Measurements from ENCODE around the gene REEP6.

REEP6 gene

DNA sequence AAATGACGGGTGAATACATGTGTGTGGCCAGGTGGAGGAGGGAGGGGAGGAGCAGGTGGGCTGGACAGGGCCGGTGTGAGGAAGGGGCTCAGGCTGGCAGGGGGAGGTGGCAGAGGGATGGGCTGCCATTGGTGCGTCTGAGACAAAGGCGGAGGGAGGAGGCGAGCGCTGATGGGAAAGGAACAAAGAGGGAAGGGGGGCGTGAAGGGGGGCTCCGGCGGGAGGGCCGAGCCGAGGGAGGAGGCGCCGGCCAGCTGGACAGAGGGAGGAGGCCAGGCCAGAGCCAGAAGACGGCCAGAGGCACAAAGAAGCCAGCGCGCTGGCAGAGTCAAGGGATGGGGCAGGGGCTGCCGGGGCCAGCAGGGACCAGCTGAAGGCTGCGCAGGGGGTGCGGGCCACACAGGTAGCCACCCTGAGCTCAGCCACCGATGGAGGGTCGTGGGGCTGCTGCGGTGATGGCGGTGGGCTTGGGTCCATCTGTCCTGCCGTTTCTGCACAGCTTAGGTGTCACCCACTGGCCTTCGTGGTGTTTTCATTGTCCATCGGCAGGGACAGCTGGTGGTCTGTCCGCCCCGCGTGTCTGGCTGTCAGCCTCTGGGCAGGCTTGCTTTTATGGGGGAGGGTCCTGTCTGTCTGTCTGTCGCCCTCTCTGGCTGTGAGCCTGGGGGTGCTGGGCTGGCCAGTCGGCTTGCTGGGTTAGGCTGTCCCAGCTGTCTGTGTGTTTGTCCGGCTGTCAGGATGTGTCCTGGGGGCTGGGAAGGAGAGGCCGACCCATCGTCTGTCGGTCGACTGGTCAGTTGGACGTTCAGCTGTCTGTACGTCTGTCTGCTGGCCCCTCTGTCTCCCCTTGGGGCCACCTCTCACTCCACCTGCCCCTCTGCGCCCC lies 38.8 kb upstream of the REEP6 start:
- peaks cover 5% of the 10 kb centered on the region; the same call in 1 of the 2 replicates for H3K36me3 ChIP-seq
- H3K27ac ChIP-seq = peak overlapping the region; percentile 3; the same call in 1 of the 2 replicates
- no peak for DNase-seq
- peak overlapping the region; percentile 9 for H3K4me3 ChIP-seq (ENCODE audit: low read depth, low read length)
- no peaks in the 10 kb centered on the region for H3K9me3 ChIP-seq (ENCODE audit: severe bottlenecking)
- TF ChIP-seq, protein P1, sequence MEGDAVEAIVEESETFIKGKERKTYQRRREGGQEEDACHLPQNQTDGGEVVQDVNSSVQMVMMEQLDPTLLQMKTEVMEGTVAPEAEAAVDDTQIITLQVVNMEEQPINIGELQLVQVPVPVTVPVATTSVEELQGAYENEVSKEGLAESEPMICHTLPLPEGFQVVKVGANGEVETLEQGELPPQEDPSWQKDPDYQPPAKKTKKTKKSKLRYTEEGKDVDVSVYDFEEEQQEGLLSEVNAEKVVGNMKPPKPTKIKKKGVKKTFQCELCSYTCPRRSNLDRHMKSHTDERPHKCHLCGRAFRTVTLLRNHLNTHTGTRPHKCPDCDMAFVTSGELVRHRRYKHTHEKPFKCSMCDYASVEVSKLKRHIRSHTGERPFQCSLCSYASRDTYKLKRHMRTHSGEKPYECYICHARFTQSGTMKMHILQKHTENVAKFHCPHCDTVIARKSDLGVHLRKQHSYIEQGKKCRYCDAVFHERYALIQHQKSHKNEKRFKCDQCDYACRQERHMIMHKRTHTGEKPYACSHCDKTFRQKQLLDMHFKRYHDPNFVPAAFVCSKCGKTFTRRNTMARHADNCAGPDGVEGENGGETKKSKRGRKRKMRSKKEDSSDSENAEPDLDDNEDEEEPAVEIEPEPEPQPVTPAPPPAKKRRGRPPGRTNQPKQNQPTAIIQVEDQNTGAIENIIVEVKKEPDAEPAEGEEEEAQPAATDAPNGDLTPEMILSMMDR (IDR thresholded peaks at IDR 0.05; ENCODE audit: low read depth, low read length) = no peak
- peaks cover 35% of the 10 kb centered on the region for H3K27me3 ChIP-seq (ENCODE audit: insufficient read depth, low read depth, severe bottlenecking)

DNA sequence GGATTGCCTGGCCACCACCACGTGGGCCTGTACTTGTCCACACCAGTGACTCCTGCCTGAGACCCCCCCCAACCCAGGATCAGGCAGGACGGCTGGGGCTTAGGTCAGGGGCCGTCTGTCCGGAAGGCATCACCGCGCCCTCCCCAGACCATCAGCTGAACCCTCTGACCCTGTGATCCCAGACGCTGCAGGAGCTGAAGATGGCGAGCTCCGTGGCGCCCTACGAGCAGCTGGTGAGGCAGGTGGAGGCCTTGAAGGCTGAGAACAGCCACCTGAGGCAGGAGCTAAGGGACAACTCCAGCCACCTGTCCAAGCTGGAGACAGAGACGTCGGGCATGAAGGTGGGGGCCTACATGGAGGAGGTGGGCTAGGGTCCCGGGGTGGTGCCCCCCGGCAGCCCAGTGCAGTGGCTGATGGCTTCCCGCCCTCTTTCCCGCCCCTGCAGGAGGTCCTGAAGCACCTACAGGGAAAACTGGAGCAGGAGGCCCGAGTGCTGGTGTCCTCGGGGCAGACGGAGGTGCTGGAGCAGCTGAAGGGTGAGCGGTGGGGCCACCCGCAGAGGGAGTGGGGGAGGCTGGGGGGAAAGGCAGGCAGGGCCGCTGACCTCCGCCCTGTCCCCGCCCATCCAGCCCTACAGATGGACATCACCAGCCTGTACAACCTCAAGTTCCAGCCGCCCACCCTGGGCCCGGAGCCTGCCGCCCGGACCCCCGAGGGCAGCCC lies 38.0 kb upstream of the REEP6 start:
- Histone ChIP-seq H3K9me3 (ENCODE audit: severe bottlenecking) (no peaks in the 10 kb centered on the region), H3K27ac (peak overlapping the region; percentile 3), H3K36me3 (peaks cover 9% of the 10 kb centered on the region; the same call in 1 of the 2 replicates), H3K4me3 (ENCODE audit: low read depth, low read length) (peak overlapping the region; percentile 12; the same call in 1 of the 2 replicates), H3K27me3 (ENCODE audit: insufficient read depth, low read depth, severe bottlenecking) (peaks cover 34% of the 10 kb centered on the region)
- TF ChIP-seq, protein P1 (IDR thresholded peaks at IDR 0.05; ENCODE audit: low read depth, low read length) = no peak
- DNase-seq = no peak

DNA sequence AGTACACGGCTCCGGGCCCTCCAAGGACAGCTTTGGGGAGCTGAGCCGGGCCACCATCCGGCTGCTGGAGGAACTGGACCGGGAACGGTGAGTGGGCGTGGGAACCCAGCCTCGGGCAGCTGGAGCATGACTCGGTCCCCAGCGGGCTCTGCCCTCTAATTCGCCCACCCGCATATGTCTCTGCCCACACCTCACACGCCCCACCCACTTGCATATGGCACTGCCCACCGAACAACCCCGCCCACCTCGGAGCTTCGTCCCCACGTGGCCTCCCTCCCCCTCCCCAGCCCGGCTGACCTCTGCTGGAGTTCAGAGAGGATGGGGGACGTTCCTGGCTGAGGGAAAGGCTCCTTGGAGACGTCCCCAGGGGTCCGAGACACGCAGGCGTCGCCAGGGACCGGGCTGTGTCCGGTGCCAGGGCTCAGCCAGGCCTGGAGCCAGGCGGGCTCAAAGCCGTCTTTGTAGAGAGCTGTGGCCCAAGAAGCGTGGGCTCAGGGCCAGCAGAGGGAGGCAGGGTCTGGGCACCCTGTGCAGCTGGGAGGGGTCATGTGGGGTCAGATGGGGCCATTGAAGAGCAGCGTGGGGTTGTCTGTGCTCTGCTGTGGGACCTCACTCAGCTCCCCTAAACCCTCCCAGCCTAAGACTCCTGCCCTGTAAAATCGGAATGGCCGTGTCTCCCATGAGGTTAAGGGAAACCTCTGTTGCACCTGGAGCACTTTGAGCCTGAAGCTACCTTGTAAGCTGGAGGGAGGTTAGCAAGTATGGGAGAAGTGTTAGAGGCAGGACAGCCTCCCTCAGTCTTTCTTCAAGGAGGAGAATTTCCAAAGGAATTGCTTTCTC lies 37.2 kb upstream of the REEP6 start:
- Histone ChIP-seq H3K9me3 (ENCODE audit: severe bottlenecking) (no peaks in the 10 kb centered on the region), H3K27ac (peak overlapping the region; percentile 36), H3K27me3 (ENCODE audit: insufficient read depth, low read depth, severe bottlenecking) (peaks cover 34% of the 10 kb centered on the region), H3K4me3 (ENCODE audit: low read depth, low read length) (peak overlapping the region; percentile 12; the same call in 1 of the 2 replicates), H3K36me3 (peaks cover 9% of the 10 kb centered on the region; the same call in 1 of the 2 replicates)
- TF ChIP-seq, protein P1 (IDR thresholded peaks at IDR 0.05; ENCODE audit: low read depth, low read length) = no peak
- DNase-seq = peak; percentile 75

DNA sequence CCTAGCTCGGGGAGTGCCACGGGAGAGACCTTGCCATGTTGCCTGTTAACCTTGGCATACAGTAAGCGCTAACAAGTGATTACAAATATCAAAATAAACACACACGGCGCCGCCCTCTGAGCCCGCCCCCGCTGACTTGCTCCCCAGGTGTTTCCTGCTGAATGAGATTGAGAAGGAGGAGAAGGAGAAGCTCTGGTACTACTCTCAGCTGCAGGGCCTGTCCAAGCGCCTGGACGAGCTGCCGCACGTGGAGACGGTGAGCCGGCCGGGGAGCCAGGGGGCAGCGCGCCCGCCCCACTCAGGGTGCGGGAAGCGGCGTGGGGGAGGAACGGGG lies 36.0 kb upstream of the REEP6 start:
- Histone ChIP-seq H3K27me3 (ENCODE audit: insufficient read depth, low read depth, severe bottlenecking) (peaks cover 27% of the 10 kb centered on the region), H3K4me3 (ENCODE audit: low read depth, low read length) (no peak overlapping the region), H3K27ac (no peak overlapping the region), H3K9me3 (ENCODE audit: severe bottlenecking) (no peaks in the 10 kb centered on the region), H3K36me3 (peaks cover 13% of the 10 kb centered on the region)
- TF ChIP-seq, protein P1 (IDR thresholded peaks at IDR 0.05; ENCODE audit: low read depth, low read length) = no peak
- no peak for DNase-seq

DNA sequence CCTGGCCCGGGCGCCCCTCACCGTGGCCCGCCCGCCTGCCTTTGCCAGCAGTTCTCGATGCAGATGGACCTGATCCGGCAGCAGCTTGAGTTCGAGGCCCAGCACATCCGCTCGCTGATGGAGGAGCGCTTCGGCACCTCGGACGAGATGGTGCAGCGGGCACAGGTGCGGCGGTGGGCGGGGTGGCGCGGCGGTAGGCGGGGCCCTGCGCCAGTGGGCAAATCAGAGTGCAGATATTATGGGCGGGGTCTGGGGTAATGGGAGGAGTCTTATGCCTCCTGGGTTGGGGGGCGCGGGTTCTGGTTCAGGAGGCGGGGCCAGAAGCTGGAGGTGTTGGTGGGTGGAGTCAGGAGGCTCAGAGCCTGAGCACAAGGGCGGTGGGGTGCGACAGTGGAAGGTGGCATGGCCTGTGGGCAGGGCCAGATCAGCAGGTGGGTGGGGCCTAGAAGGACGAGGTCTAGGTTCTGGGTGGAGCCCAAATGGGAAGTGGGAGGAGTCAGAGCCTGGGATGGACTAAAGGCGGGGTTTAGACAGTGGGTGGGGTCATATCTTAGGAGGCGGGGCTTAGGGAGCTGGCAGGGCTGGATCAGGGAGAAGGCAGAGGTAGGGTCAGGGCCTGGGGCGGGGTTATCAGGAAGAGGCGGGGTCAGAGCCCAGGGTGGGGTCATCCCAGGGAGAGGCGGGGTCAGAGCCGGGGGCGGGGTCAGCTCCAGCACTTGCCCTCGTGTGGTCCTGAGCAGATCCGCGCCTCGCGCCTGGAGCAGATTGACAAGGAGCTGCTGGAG lies 35.5 kb upstream of the REEP6 start:
- peak; percentile 81 for DNase-seq
- no peak overlapping the region for H3K4me3 ChIP-seq (ENCODE audit: low read depth, low read length)

More for the DNA sequence above, 35.5 kb upstream of the REEP6 start:
- H3K27me3 ChIP-seq (ENCODE audit: insufficient read depth, low read depth, severe bottlenecking) = peaks cover 21% of the 10 kb centered on the region
- H3K36me3 ChIP-seq = peaks cover 18% of the 10 kb centered on the region
- no peak overlapping the region for H3K27ac ChIP-seq
- TF ChIP-seq, protein P1 (IDR thresholded peaks at IDR 0.05; ENCODE audit: low read depth, low read length) = no peak
- H3K9me3 ChIP-seq (ENCODE audit: severe bottlenecking) = no peaks in the 10 kb centered on the region

Measured in WERI-Rb-1 (cell line).